Measurements from ENCODE around the gene CELSR3. TPM values are rescaled to one million over a fixed set of nuclear protein-coding genes. Genes with fewer than 3 reads are reported as not detected.

Gene CELSR3
- polyA plus RNA-seq, 2 of the 4 experiments (the other 2 are of a cell fraction): 2.2 to 4.8 TPM

DNA sequence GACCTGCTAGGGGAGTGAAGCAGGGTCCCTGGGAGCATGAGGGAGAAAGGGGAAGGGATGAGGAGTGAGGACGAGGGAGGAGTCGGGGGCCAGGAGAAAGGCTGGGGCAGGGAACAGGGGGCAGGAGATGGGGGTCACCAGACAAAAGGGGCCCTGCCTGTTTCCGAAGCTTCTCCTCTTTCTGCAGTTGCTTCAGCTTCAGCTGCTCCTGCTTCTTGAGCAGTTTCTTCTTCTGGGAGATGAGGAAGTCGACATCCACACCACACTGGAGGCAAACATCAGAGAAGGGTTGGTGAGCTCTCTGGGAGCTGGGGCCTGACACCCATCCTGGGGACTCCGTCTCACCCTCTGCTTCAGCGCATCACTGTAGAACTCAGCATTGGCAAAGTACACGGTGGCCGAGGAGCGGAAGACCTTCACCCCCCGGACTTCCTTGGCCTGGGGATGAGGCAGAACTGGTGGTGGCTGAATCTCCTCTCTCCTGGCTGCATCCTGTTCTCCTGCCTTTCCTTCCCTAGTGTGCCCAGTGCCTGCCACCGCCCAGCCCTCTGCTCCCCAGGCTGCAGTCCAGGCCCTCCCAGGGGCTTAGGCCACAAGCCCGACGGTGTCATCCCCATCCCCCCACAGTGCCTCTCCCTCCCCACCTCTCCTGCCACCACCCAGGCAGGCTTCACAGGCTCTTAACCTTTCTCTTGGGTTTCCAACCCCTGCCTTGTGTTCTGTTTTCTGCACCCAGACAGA lies 34.2 kb downstream of the CELSR3 start:
- POLR2A ChIA-PET: no interaction called here
- H3K4me2 ChIP-seq: no peak overlapping the region
- TF ChIP-seq, protein P1, sequence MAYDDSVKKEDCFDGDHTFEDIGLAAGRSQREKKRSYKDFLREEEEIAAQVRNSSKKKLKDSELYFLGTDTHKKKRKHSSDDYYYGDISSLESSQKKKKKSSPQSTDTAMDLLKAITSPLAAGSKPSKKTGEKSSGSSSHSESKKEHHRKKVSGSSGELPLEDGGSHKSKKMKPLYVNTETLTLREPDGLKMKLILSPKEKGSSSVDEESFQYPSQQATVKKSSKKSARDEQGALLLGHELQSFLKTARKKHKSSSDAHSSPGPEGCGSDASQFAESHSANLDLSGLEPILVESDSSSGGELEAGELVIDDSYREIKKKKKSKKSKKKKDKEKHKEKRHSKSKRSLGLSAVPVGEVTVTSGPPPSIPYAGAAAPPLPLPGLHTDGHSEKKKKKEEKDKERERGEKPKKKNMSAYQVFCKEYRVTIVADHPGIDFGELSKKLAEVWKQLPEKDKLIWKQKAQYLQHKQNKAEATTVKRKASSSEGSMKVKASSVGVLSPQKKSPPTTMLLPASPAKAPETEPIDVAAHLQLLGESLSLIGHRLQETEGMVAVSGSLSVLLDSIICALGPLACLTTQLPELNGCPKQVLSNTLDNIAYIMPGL (CRISPR knock-in tag; IDR thresholded peaks at IDR 0.05; ENCODE audit: borderline replicate concordance): no peak
- TF ChIP-seq NPAS2 (CRISPR knock-in tag; IDR thresholded peaks at IDR 0.05; ENCODE audit: borderline replicate concordance) (no peak), ZC3H11A (IDR thresholded peaks at IDR 0.05) (no peak), TP53 (CRISPR knock-in tag; IDR thresholded peaks at IDR 0.05) (no peak), SREBF2 (IDR thresholded peaks at IDR 0.05) (no peak)
- TF ChIP-seq, protein P2, sequence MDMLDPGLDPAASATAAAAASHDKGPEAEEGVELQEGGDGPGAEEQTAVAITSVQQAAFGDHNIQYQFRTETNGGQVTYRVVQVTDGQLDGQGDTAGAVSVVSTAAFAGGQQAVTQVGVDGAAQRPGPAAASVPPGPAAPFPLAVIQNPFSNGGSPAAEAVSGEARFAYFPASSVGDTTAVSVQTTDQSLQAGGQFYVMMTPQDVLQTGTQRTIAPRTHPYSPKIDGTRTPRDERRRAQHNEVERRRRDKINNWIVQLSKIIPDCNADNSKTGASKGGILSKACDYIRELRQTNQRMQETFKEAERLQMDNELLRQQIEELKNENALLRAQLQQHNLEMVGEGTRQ (IDR thresholded peaks at IDR 0.05): no peak
- TF ChIP-seq, protein P3, sequence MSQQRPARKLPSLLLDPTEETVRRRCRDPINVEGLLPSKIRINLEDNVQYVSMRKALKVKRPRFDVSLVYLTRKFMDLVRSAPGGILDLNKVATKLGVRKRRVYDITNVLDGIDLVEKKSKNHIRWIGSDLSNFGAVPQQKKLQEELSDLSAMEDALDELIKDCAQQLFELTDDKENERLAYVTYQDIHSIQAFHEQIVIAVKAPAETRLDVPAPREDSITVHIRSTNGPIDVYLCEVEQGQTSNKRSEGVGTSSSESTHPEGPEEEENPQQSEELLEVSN (IDR thresholded peaks at IDR 0.05; ENCODE audit: borderline replicate concordance, low read depth): no peak
- TF ChIP-seq, protein P4, sequence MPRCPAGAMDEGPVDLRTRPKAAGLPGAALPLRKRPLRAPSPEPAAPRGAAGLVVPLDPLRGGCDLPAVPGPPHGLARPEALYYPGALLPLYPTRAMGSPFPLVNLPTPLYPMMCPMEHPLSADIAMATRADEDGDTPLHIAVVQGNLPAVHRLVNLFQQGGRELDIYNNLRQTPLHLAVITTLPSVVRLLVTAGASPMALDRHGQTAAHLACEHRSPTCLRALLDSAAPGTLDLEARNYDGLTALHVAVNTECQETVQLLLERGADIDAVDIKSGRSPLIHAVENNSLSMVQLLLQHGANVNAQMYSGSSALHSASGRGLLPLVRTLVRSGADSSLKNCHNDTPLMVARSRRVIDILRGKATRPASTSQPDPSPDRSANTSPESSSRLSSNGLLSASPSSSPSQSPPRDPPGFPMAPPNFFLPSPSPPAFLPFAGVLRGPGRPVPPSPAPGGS (IDR thresholded peaks at IDR 0.05): no peak
- FAIRE-seq: no peak
- no peak overlapping the region for H3K4me3 ChIP-seq
- no peak overlapping the region for H3K27ac ChIP-seq
- no peak for DNase-seq (ENCODE audit: low read depth in 1 of 2, low spot score in 1 of 2)
- ATAC-seq: no peak
- no peaks in the 10 kb centered on the region for H3K9me3 ChIP-seq
- H3K4me1 ChIP-seq: no peaks in the 10 kb centered on the region
- WGBS (ENCODE audit: missing lambda C conversion rate): 87% methylated on average over 9 of the region's 13 CpGs
- CTCF ChIA-PET: interaction anchor here (0.6 to 2.8 kb wide), 3 partner anchors 7 to 121 kb away, joined by 3 to 10 read pairs (median 4); partner anchors contain the start of gene SLC26A6

DNA sequence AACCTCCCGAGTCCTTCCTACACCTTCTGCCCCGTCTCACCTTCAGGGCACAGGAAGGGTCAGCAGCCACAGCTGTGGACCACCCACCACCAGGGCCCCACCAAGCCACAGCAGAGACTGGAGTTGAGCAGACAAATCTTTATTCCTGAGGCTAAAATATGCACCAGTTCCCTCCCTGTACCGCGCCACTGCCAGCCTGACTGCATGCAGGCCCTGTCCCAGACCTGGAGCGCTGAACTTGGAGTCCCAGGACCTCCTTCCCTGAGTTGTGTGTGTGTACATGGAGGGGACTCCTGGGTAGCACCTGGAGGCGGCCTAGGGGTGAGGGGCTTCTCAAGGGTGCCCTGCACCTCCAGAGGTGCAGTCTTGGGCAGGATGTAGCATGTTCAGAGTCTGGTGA lies 37.1 kb downstream of the CELSR3 start:
- ChIA-PET CTCF (interaction anchor here (0.6 to 2.8 kb wide), 3 partner anchors 10 to 1447 kb away, joined by 3 to 10 read pairs (median 4); partner anchors contain the start of gene SLC26A6), POLR2A (interaction anchor here (1.1 kb wide), 1 partner anchor 10 kb away, joined by 3 read pairs; the partner anchor contains the start of gene SLC26A6)
- FAIRE-seq (no peak), ATAC-seq (no peak), DNase-seq (ENCODE audit: low read depth in 1 of 2, low spot score in 1 of 2) (no peak)
- no peak overlapping the region for H3K4me2 ChIP-seq
- TF ChIP-seq FOXS1 (CRISPR knock-in tag; IDR thresholded peaks at IDR 0.05): no peak
- no peak for TF ChIP-seq CEBPB (IDR thresholded peaks at IDR 0.05)
- WGBS (ENCODE audit: missing lambda C conversion rate): 95% methylated on average over 2 of the region's 6 CpGs
- H3K9me3 ChIP-seq: no peaks in the 10 kb centered on the region
- H3K4me1 ChIP-seq: no peaks in the 10 kb centered on the region
- no peak overlapping the region for H3K4me3 ChIP-seq
- no peak overlapping the region for H3K27ac ChIP-seq

DNA sequence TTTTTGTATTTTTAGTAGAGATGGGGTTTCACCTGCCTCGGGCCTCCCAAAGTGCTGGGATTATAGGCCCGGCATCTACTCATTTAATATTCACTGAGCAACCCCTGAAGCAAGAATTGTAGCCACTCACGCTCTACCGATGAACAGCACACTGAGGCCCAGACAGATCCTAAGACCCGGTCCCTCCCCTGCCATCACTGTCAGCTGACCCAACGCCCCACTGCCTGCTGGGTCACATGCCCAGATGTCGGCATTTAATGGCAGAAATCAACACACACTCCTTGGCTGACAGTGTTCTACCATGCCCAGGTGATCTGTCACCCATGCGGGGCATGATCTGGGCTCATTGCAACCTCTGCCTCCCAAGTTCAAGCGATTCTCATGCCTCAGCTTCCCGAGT lies 37.9 kb downstream of the CELSR3 start:
- WGBS (ENCODE audit: missing lambda C conversion rate): 91% methylated on average over 10 of the region's 10 CpGs
- POLR2A ChIA-PET: interaction anchor here (1.1 kb wide), 1 partner anchor 11 kb away, joined by 3 read pairs; the partner anchor contains the start of gene SLC26A6
- H3K4me3 ChIP-seq: no peak overlapping the region
- no peak for ATAC-seq
- DNase-seq (ENCODE audit: low read depth in 1 of 2, low spot score in 1 of 2): no peak
- FAIRE-seq: no peak
- no peak overlapping the region for H3K4me2 ChIP-seq
- no peaks in the 10 kb centered on the region for H3K4me1 ChIP-seq
- CTCF ChIA-PET: interaction anchor here (1.0 to 1.5 kb wide), 4 partner anchors 11 to 188 kb away, joined by 3 to 4 read pairs (median 4); partner anchors contain the start of gene SLC26A6
- no peaks in the 10 kb centered on the region for H3K9me3 ChIP-seq
- no peak overlapping the region for H3K27ac ChIP-seq
- no peak for TF ChIP-seq CHD4 (IDR thresholded peaks at IDR 0.05; ENCODE audit: borderline replicate concordance)
- TF ChIP-seq TP53 (CRISPR knock-in tag; IDR thresholded peaks at IDR 0.05): no peak
- TF ChIP-seq JUN (IDR thresholded peaks at IDR 0.05): no peak
- TF ChIP-seq JUNB (IDR thresholded peaks at IDR 0.05): no peak
- no peak for TF ChIP-seq RFX5 (IDR thresholded peaks at IDR 0.05)
- TF ChIP-seq RCOR1 (IDR thresholded peaks at IDR 0.05; ENCODE audit: low read depth, low read length): no peak
- TF ChIP-seq FOXS1 (CRISPR knock-in tag; IDR thresholded peaks at IDR 0.05): no peak
- TF ChIP-seq RAD21 (conservative IDR thresholded peaks at IDR 0.05 in 1 of 2, IDR thresholded peaks at IDR 0.05 in 1 of 2): no peak
- TF ChIP-seq HDAC2 (IDR thresholded peaks at IDR 0.05): no peak
- TF ChIP-seq MYC (IDR thresholded peaks at IDR 0.05; ENCODE audit: borderline replicate concordance, low read length): no peak
- no peak for TF ChIP-seq EHMT2 (IDR thresholded peaks at IDR 0.05; ENCODE audit: low read depth)
- TF ChIP-seq, protein P5, sequence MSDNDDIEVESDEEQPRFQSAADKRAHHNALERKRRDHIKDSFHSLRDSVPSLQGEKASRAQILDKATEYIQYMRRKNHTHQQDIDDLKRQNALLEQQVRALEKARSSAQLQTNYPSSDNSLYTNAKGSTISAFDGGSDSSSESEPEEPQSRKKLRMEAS (IDR thresholded peaks at IDR 0.05): no peak
- no peak for TF ChIP-seq HOXB5 (CRISPR knock-in tag; IDR thresholded peaks at IDR 0.05)
- TF ChIP-seq, protein P6, sequence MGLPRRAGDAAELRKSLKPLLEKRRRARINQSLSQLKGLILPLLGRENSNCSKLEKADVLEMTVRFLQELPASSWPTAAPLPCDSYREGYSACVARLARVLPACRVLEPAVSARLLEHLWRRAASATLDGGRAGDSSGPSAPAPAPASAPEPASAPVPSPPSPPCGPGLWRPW (IDR thresholded peaks at IDR 0.05): no peak
- TF ChIP-seq, protein P7, sequence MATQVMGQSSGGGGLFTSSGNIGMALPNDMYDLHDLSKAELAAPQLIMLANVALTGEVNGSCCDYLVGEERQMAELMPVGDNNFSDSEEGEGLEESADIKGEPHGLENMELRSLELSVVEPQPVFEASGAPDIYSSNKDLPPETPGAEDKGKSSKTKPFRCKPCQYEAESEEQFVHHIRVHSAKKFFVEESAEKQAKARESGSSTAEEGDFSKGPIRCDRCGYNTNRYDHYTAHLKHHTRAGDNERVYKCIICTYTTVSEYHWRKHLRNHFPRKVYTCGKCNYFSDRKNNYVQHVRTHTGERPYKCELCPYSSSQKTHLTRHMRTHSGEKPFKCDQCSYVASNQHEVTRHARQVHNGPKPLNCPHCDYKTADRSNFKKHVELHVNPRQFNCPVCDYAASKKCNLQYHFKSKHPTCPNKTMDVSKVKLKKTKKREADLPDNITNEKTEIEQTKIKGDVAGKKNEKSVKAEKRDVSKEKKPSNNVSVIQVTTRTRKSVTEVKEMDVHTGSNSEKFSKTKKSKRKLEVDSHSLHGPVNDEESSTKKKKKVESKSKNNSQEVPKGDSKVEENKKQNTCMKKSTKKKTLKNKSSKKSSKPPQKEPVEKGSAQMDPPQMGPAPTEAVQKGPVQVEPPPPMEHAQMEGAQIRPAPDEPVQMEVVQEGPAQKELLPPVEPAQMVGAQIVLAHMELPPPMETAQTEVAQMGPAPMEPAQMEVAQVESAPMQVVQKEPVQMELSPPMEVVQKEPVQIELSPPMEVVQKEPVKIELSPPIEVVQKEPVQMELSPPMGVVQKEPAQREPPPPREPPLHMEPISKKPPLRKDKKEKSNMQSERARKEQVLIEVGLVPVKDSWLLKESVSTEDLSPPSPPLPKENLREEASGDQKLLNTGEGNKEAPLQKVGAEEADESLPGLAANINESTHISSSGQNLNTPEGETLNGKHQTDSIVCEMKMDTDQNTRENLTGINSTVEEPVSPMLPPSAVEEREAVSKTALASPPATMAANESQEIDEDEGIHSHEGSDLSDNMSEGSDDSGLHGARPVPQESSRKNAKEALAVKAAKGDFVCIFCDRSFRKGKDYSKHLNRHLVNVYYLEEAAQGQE (IDR thresholded peaks at IDR 0.05): no peak
- TF ChIP-seq ZNF302 (CRISPR knock-in tag; IDR thresholded peaks at IDR 0.05): no peak
- no peak for TF ChIP-seq SREBF2 (IDR thresholded peaks at IDR 0.05)

Data from A549 (cell line).